SK-N-SH treated with all-trans-retinoic acid at 6 μM for 48 hours (cell line): ENCODE measurements around the gene ZKSCAN8.
A peak's percentile ranks its signal among the peaks of the same experiment; 100 is the strongest.

Experiments
- ARNTL ChIP-seq: fragments of 450-650 bp; formaldehyde crosslinking; IDR thresholded peaks from 2 replicates; pipeline ENCODE4 v1.5.0; 2020; ENCODE audit warnings: low read depth, mild to moderate bottlenecking, moderate library complexity, borderline replicate concordance
- BACH2 ChIP-seq: fragments of 250-450 bp; sonication (Bioruptor Pico); IDR thresholded peaks from 2 replicates; pipeline ENCODE4 v1.9.0; 2021; ENCODE audit warnings: mild to moderate bottlenecking, borderline replicate concordance
- CSDC2 ChIP-seq: fragments of 250-450 bp; sonication (Bioruptor Pico); IDR thresholded peaks from 2 replicates; pipeline ENCODE4 v1.5.0; 2020; ENCODE audit warnings: mild to moderate bottlenecking, moderate library complexity
- CSRNP3 ChIP-seq: fragments of 250-450 bp; sonication (Bioruptor Pico); IDR thresholded peaks from 2 replicates; pipeline ENCODE4 v1.5.1; 2021; ENCODE audit warnings: mild to moderate bottlenecking, moderate library complexity
- ISL1 ChIP-seq: fragments of 250-450 bp; sonication (Bioruptor Pico); IDR thresholded peaks from 2 replicates; pipeline ENCODE4 v2.1.2; 2022; ENCODE audit warnings: mild to moderate bottlenecking, moderate library complexity
- OSR1 ChIP-seq: fragments of 250-450 bp; sonication (Bioruptor Pico); IDR thresholded peaks from 2 replicates; pipeline ENCODE4 v1.8.0; 2022; ENCODE audit warnings: moderate library complexity, mild to moderate bottlenecking, inconsistent platforms
- RARB ChIP-seq: fragments of 250-450 bp; sonication (Bioruptor Pico); IDR thresholded peaks from 2 replicates; pipeline ENCODE4 v1.8.0; 2021; ENCODE audit warnings: mild to moderate bottlenecking, moderate library complexity
- SNAI2 ChIP-seq: fragments of 250-450 bp; sonication (Bioruptor Pico); IDR thresholded peaks from 2 replicates; pipeline ENCODE4 v1.5.0; 2020; ENCODE audit warnings: mild to moderate bottlenecking, moderate library complexity
- ZFP3 ChIP-seq: fragments of 250-450 bp; sonication (Bioruptor Pico); IDR thresholded peaks from 2 replicates; pipeline ENCODE4 v1.5.0; 2020; ENCODE audit warnings: mild to moderate bottlenecking, moderate library complexity
- ZFP30 ChIP-seq: fragments of 450-650 bp; formaldehyde crosslinking; IDR thresholded peaks from 2 replicates; pipeline ENCODE4 v1.5.0; 2022; ENCODE audit warnings: mild to moderate bottlenecking, moderate library complexity
- ZNF70 ChIP-seq: fragments of 450-650 bp; formaldehyde crosslinking; IDR thresholded peaks from 2 replicates; pipeline ENCODE4 v1.5.0; 2020; ENCODE audit warnings: mild to moderate bottlenecking, moderate library complexity
- ZNF8 ChIP-seq: fragments of 450-650 bp; formaldehyde crosslinking; IDR thresholded peaks from 2 replicates; pipeline ENCODE4 v1.5.0; 2020; ENCODE audit warnings: mild to moderate bottlenecking, moderate library complexity

- TF ChIP-seq SNAI2 (CRISPR knock-in tag) (no peak), ZNF70 (CRISPR knock-in tag) (no peak), OSR1 (no peak), CSRNP3 (CRISPR knock-in tag) (no peak), ZFP30 (CRISPR knock-in tag) (no peak), ISL1 (no peak), ARNTL (CRISPR knock-in tag) (no peak), BACH2 (CRISPR knock-in tag) (no peak), RARB (CRISPR knock-in tag) (no peak), CSDC2 (no peak), ZNF8 (no peak), ZFP3 (CRISPR knock-in tag) (0 out of 2 replicates have a peak, but pooled peaks have one; percentile 62)
Observed at GRCh38 chr6:28141500-28142329, at the start of gene ZKSCAN8.
